GM12875 (cell line): ENCODE measurements around the gene LSM7.

Experiments
- H3K4me3 ChIP-seq: one replicate; pipeline ENCODE4 v1.5.1; 2011; ENCODE audit warnings: low read depth, low read length, control low read depth
- TF ChIP-seq, protein P1 (sequence below): IDR thresholded peaks from 2 replicates; pipeline ENCODE4 v1.5.1; 2011; ENCODE audit warnings: low read depth, mild to moderate bottlenecking, control low read depth, inconsistent platforms, low read length, moderate library complexity, borderline replicate concordance; ENCODE audit not compliant: insufficient read depth

Gene LSM7

DNA sequence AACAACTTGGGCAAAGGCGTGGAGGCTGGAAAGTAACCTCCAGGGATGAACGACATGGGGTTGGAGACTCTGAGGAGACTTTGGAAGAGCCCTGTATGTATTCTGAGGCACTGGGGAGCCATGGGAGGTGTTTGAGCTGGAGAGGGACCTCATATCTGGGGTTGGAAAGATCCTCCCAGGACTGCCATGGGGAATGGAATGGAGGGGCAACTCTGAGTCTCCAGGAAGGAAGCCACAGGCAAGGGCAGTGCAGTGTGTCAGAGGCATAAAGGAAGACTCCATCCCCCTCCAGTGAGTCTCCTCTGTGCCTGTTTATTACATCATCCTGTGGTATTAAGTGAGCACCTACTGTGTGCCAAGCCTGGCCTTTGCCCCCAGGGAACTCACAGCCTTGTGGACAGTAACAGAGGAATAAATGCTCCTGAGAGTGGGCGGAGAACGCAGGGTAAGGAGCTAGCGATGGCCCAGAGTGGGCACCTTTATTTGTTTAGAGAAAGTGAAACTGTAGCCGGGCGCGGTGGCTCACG, 54.1 kb downstream of the LSM7 start:
- no peak overlapping the region for H3K4me3 ChIP-seq
- TF ChIP-seq, protein P1, sequence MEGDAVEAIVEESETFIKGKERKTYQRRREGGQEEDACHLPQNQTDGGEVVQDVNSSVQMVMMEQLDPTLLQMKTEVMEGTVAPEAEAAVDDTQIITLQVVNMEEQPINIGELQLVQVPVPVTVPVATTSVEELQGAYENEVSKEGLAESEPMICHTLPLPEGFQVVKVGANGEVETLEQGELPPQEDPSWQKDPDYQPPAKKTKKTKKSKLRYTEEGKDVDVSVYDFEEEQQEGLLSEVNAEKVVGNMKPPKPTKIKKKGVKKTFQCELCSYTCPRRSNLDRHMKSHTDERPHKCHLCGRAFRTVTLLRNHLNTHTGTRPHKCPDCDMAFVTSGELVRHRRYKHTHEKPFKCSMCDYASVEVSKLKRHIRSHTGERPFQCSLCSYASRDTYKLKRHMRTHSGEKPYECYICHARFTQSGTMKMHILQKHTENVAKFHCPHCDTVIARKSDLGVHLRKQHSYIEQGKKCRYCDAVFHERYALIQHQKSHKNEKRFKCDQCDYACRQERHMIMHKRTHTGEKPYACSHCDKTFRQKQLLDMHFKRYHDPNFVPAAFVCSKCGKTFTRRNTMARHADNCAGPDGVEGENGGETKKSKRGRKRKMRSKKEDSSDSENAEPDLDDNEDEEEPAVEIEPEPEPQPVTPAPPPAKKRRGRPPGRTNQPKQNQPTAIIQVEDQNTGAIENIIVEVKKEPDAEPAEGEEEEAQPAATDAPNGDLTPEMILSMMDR, result no peak

DNA sequence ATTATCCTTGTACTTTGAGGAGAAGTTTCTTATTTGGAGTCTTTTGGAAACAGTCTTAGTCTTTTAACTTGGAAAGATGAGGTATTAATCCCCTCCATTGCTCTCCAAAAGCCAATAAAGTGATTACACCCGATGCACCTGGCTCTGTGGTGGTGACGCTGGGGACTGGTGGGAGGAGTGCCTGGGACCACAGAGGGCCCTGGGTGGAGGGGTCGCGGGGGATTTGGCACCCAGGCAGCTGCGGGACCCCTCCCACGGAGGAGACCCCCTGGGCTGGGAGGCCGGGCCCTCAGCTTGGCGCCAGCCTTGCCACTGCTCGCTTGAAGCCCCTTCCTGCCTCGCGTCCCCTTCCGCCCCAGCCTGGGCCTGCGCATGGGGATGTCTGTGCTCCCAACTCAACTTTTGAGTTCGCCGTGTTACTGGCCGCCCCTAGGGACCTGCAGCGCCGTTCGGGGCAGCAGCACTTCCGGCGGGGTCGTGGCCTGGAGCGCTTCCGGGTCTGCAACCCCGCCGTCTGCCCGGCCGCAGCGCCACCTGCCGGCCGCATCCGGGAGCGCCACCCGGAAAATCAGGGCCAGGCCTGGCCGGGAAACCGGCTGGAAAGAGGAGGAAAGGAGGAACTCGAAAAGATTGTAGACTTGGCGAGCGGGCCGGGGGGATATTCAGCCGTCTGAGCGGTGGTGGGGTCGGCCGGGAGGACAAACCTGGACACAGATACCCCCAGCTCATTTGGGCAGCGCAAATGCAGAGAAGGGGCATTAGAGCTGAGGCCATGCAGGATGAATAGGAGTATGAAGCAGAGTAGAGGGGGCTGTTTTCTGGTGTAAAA, 54.8 kb downstream of the LSM7 start:
- TF ChIP-seq, protein P1, result peak; percentile 95
- peak overlapping the region; percentile 99 for H3K4me3 ChIP-seq
